HG03439 (cell line): ENCODE results near the gene TGFB2.

Source experiments
- ATAC-seq: cut with Tn5 transposase; IDR thresholded peaks from one replicate; pipeline ENCODE4 v1.9.1; 2021; ENCODE audit warnings: mild to moderate bottlenecking, moderate library complexity; ENCODE audit not compliant: unreplicated experiment

The TGFB2 gene

DNA sequence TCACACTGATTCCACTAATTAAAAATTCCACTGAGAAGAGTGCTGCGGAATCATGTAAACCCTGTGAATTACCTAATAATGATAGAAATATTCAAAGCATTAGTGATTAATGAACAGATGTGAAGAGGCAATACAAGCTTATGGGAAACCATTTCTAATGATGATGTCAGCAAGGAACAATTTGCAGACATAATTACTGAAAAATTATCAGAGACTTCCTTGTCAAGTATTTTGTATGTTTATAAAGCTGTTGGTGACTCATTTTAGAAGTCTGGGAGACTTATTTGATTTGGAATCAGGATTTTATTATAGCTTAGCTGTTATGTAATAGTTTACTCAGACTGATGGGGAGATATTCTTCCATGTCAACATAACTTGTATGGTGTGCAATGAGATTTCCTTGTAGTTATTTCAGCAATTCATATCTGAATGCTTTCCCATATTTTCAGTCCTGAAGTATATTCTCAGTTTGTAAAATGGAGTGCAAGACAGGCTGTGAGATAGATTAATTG lies 135.5 kb downstream of the TGFB2 start:
- ATAC-seq = no peak

DNA sequence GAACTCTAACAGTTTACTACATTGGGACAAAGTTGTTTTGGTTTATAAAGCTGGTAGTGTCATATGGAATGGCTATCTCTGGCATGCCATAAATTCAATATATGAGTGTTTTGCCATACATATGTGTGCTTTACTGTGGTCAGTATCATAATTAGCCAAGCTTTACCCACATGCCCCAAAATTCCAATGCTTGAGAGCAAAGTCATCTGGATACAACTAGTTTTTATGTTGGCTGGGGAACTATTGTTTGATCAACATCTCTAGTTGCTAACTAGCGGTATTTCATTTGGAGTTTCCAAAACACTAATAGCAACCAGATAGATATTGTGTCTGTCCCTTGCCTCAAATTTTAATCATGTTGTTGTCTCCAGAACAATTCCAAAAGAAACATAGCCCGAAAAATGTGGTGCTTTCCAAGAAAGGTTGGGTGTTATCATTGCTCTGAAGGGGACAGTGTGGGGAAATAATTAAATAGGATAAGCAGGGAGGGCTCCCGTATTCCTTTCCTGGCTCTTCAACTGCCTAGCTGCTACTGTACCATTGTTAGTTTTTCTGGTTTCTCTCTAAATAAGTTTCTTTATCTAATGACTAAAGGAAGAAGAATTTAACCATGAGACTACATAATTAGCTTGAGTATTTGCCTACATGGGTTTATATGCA lies 136.1 kb downstream of the TGFB2 start:
- no peak for ATAC-seq

DNA sequence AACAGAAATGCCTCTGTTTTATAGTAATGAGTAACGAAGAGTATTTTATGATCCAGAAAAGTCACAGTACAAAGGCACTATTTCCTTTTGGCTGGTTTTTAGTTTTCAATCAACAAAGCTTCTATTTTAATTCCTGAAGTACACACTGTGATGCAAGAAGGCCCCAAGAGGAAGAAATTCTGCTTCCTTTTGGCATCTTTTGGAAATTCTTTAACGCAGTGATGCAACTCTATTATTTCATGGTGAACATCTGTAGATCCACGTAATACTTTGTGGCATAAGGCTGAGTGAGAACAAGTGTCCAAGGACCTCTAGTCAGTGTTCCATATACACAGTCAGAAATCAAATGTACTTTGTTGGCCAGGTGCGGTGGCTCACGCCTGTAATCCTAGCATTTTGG lies 137.5 kb downstream of the TGFB2 start:
- no peak for ATAC-seq

DNA sequence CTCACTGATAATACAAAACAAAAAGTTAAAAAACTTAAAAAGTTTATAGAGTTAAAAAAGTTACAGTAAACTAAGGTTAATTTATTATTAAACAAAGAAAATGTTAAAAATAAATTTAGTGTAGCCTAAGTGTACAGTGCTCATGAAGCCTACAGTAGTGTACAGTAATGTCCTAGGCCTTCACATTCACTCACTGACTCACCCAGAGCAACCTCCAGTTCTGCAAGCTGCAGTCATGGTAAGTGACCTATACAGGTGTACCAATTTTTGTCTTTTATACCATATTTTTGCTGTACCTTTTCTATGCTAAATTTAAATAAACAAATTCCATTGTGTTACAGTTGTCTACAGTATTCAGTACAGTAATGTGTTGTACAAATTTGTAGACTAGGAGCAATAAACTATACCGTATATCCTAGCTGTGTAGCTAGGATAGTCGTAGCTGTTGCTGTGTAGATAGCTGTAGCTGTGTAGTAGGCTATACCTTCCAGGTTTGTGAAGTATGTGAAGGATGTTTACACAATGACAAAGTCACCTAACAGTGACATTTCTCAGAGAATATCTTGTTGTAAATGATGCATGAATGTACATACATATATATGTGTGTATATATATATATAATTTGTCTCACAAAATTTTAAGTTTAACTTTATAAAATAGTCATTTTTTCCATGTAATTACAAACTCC lies 140.2 kb downstream of the TGFB2 start:
- ATAC-seq = no peak

DNA sequence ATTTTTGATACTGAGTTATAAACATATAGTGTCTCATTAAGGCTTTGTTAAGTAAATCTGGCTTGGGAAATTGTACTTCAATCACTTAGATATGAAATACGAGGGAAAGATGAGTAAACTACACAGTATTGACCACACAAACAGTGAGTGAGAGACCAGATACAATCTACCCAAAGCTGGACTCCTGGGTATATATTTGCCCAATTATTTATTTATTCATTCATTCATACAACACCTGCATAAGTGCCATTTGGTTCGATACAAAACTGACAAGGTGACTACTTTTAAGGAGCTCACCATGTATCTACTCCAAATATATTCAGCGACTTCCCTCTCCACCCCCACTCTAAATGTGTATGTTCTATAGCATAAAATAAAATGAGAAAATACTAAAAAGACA lies 143.4 kb downstream of the TGFB2 start:
- ATAC-seq = no peak

DNA sequence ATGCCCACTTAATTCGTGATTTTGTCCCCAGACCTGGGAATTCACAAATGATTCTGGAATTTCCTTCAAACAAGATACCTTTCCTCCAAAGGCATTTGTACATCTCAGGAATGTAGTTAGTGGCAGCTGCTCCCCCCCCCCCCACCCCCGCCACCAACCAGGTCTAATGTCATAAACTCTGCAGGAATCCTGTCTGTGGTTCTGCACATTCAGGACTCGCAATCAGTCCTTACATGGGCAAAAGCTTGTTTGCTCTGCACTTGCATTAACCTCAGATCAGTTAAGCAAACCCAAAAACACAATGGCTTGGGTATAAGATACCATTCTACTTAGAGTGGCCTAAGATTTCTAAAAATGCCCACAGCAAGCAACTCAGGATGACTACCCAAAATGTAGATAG lies 143.8 kb downstream of the TGFB2 start:
- no peak for ATAC-seq

DNA sequence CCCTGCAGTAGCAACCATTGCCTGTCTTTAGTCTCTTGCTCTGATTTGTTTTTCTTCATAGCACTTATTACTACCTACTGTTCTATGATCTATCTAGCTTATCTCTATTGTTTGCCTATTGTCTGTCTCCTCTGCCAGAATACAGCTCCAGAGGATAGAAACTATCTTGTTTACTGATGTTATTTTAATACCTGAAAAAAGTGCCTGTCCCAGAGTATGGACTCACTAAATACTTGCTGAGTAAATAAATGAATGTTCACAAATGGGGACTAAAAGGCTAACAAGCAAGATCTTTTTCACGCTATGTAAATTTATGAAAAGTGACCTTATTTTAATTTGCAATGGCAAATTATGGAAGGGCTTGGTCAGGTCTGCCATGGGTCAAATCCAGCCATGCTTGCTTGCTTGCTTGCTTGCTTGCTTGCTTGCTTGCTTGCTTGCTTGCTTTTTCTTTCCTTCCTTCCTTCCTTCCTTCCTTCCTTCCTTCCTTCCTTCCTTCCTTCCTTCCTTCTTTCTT lies 145.3 kb downstream of the TGFB2 start:
- ATAC-seq = no peak

DNA sequence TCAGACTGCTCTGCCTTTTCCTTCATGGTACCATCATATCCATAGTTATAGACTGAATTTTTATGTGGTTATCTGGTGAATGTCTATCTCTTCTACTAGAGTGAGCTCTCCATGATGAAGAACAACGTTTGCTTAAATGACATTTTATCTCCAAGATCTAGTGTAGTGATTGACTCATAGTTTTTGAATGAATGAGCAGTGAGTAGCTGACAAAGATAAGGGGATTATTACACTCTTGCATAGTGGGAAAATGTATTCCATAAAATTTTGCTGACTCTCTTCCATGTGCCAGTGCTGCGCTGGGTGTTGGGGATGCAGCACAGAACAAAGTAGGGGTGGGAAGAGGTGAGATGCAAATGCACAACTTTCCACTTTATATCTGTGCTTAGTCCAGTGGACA lies 147.7 kb downstream of the TGFB2 start:
- no peak for ATAC-seq

DNA sequence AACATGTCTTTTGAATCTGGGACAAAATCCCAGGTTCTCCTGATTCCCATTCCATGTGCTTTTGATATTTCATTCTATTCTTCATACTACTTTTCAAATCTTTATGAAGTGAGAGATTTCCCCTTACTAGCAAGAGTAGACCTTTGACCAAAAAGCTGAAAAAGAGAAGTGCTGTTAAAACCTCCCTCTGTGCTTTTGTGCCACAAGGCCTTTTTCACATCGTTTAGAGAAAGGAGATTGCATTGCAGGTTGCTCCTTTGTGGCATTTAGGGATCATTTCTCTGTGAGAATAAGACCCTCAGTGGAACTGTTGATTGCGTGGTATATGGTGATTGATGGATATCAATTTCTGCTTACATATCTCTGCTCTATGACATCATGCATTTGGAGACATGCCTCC lies 148.8 kb downstream of the TGFB2 start:
- no peak for ATAC-seq
